GM18526 (cell line): ENCODE results near the gene RASGRP2.

Source experiments
- POLR2A ChIP-seq: IDR thresholded peaks from 3 replicates; pipeline ENCODE4 v1.6.1; 2011; ENCODE audit not compliant: insufficient read length; ENCODE audit errors: extremely low read depth

Gene RASGRP2

GRCh38 chr11:64711138-64711955, 32.6 kb downstream of the RASGRP2 start:
- TF ChIP-seq POLR2A = no peak

- TF ChIP-seq POLR2A = no peak
Measured at GRCh38 chr11:64710418-64711137, 33.4 kb downstream of the RASGRP2 start.

- no peak for TF ChIP-seq POLR2A
Measured at GRCh38 chr11:64705501-64705900, 38.4 kb downstream of the RASGRP2 start.

DNA sequence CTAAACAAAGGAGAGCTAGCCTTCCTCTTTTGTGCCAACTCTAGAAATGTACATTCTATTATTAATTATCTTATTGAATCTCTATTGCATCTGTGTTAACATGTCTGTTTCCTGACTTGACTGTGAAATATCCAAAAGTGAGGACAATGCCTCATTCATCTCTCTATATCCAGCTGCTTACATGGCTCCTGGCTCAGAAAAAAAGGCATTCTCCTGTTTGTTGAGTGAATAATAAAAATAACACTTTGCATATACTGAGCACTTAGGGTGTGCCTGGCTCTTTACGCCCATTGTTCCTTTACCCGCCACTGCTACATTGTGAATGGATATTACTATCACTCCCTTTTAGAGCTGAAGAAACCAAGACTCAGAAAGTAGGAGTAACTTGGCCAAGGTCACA, 40.9 kb downstream of the RASGRP2 start:
- no peak for TF ChIP-seq POLR2A

DNA sequence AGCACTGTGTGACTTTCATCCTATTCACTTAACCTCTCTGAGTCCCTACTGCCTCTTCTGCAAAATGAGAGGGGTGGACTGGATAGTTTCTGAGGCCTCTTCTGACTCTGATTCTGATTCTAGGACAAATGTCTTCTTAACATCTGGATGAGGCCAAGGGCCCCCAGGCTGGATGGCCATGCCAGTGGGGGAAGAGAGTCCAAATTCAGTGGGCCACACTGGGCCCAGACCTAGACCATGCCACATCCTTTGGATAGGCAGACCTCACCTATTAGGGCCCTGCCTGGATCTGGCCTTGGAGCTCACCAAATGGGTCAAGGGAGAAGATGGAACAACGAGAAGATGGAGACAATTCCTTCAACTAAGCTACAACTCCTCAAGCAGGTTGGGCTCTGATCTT, 45.5 kb downstream of the RASGRP2 start:
- TF ChIP-seq POLR2A = no peak

- TF ChIP-seq POLR2A = no peak
Measured at GRCh38 chr11:64697663-64698375, 46.1 kb downstream of the RASGRP2 start.

GRCh38 chr11:64696045-64696444, 47.9 kb downstream of the RASGRP2 start:
- no peak for TF ChIP-seq POLR2A

GRCh38 chr11:64695548-64695947, 48.4 kb downstream of the RASGRP2 start:
- no peak for TF ChIP-seq POLR2A

DNA sequence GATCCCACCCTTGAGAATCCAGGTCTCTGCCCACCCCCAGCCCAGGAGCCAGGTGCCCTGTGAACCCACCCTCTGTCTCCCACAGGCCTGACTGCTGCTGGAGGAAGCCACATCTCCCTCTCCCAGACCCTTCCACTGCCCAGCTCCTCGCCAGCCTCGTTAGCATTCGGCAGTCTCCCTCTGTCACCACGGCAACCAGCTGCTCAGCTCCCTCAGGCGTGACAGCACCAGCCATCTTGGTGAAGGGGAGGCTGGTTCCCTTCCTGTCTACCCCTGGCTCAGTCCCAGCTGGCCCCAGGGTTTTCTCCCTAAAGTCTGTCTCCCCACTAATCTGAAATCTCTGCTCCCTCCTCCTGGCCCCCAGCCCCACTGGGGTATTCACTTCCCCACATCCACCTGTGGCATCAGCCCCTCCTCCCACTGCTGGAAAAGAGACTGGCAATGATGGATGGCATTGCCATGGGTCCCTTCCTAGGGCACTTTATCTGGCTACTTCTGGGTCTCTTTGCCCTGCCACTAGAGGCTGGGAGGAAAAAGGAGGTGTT, 49.0 kb downstream of the RASGRP2 start:
- no peak for TF ChIP-seq POLR2A

GRCh38 chr11:64694026-64694755, 49.8 kb downstream of the RASGRP2 start:
- TF ChIP-seq POLR2A = no peak

DNA sequence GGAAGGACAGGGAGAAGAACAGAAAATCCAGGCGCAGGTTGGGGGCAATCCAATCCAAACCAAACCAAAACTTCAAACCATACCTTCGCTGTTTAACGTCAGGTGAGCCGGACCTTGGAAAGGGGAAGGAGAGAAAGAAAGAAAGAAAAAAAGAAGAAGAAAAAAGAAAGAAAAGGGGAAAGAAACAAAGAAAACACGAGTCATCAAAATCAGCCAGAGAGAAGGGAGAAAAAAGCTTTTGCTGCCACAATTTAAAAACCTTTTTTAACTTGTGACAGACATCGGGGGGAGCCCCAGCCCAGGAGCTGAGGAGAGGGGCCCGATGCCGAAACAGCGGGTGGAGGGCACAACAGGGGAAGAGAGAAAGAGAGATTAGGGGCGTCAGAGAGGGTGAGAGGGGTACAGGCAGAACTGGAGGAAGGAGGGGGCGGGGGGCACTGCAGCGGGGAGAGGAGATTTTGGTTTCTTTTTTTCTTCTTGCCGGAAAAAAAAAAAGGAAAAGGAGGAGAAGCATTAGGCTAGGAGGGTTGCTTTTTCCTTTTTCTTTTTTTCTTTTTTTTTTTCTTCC, 51.1 kb downstream of the RASGRP2 start:
- TF ChIP-seq POLR2A = no peak

DNA sequence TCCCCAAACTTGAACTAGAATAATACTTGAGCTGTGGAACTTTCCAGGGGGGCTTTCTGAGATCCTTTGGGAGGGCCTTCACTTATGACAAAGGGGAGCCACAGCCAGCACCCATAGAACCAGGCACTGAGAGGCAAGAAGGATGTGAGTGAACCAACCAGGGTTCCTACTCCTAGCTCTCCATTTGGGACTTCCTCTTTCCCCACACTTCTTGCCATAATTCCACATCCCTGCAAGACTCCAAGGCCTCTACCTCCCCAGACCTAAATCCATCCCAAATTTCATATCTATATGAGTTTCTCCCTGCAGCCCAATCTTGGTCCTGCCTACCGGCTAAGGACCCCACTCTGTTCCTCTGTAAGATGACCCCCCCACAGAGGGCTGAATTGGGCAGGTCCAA, 52.4 kb downstream of the RASGRP2 start:
- no peak for TF ChIP-seq POLR2A

GRCh38 chr11:64690235-64690634, 53.7 kb downstream of the RASGRP2 start:
- TF ChIP-seq POLR2A = no peak

DNA sequence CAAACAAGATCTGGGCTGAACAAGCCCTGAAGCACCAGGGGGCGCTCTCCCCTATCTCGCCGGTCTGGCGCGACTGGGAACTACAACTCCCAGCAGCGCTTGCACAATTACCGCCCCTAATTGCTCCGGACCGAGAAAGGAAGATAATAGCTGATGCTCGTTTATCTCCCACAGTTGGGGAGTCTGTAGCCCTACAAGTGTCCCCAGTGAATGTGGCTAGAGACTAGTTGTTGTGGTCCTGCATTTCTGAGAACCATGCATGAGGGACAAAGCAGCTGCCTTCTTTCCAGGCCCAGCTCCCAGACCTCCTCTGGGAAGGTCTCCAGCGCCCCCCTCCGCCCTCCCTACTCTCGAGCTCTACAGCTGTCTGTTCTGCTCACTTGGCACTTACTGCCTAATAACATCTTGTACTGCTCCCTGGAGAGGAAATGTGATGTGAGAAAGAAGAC, 55.4 kb downstream of the RASGRP2 start:
- no peak for TF ChIP-seq POLR2A
